T-helper 17 cell (primary cell): ENCODE results near the gene TWSG1. TPM values are rescaled to one million over a fixed set of nuclear protein-coding genes. Genes with fewer than 3 reads are reported as not detected.
A peak's percentile ranks its signal among the peaks of the same experiment; 100 is the strongest.

Experiments used
- ATAC-seq: fragments of 150-1000 bp; cut with Tn5 transposase; 2 replicates; pipeline ENCODE4 v1.10.0; 2021; ENCODE audit warnings: mild to moderate bottlenecking, moderate library complexity
- DNase-seq, 3 donors: peaks; one replicate each; pipeline versions ENCODE4 v3.0.0 to v3.0.0-alpha.2; 2020 to 2021
- H3K9me3 ChIP-seq: one replicate; pipeline ENCODE4 v1.7.0; 2013; ENCODE audit warnings: low read length, mild to moderate bottlenecking; ENCODE audit not compliant: control insufficient read depth, poor library complexity, severe bottlenecking
- H3K27ac Mint-ChIP-seq: one replicate; pipeline ENCODE4 v1.8.0; 2022; ENCODE audit warnings: mild to moderate bottlenecking, moderate library complexity, mixed read lengths
- H3K27me3 Mint-ChIP-seq: one replicate; pipeline ENCODE4 v1.8.0; 2022; ENCODE audit warnings: mixed read lengths
- H3K36me3 Mint-ChIP-seq: one replicate; pipeline ENCODE4 v1.8.0; 2022; ENCODE audit warnings: low read depth, mixed read lengths
- H3K4me1 Mint-ChIP-seq: one replicate; pipeline ENCODE4 v1.8.0; 2022; ENCODE audit warnings: mild to moderate bottlenecking, mixed read lengths
- H3K4me3 Mint-ChIP-seq: one replicate; pipeline ENCODE4 v1.8.0; 2022; ENCODE audit warnings: mild to moderate bottlenecking, moderate library complexity, mixed read lengths
- total RNA-seq, 4 donors: library from RNA in 2 of 4; stranded (reverse) in 2 of 4; gene quantifications; one replicate each; pipeline ENCODE4 v1.2.3 and lab custom pipeline; 2022 to 2026

Gene TWSG1
- total RNA-seq, 2 donors from 2014 or later, result 1.7 to 6.1 TPM

DNA sequence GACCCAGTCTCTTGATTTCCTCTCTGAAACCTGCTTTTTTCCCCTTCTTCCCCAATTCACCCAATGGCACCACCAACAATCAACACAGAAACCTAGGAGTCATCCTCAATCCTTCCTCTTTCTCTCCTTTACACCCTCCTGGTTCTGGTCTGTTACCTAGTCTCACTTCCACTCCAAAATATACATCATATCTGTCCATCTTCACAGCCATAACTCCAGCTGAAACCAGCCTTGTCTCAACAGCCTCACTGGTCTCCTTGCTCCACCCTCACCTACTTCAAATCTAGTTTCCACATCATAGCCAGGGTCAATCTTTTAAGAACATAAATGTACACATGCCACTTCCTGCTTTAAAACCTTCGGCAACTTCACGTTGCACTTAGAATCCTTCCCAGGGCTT lies 11.8 kb upstream of the TWSG1 start:
- H3K27me3 Mint-ChIP-seq, result no peaks in the 10 kb centered on the region
- no peak overlapping the region for H3K4me3 Mint-ChIP-seq
- no peaks in the 10 kb centered on the region for H3K4me1 Mint-ChIP-seq
- no peaks in the 10 kb centered on the region for H3K9me3 ChIP-seq
- H3K27ac Mint-ChIP-seq, result no peak overlapping the region
- peaks cover 2% of the 10 kb centered on the region for H3K36me3 Mint-ChIP-seq
- ATAC-seq (no peak), DNase-seq (no peak)

DNA sequence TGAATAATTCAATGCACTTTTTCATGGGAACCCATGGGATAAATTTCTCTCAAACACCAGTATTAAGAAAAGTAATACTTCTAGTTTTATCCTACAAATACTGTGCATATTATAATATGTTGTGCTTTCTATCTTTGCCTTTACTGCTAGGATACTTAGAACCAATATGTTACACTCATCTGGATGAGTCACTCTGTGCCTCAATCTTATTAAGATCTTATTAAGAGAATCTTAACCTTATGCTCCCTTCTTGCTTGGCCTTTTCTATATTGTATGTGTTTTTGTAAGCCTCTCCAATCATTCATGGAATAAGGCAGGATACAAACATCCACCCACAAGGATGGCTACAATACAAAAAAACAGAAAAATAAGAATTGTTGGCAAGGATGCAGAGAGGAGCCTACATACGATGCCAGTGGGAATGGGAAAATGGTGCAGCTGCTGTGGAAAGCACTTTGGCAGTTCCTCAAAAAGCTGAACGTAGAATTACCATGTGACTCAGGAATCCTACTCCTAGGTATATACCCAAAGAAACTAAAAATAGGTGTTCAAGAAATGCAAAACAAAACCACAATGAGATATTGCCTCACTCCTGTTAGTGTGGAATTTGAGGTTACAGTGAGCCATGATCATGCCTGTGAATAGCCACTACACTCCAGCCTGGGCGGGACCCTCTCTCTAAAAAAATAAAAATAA lies 10.7 kb upstream of the TWSG1 start:
- Mint-ChIP-seq H3K27me3 (no peaks in the 10 kb centered on the region), H3K27ac (no peak overlapping the region), H3K4me3 (no peak overlapping the region), H3K4me1 (no peaks in the 10 kb centered on the region), H3K36me3 (peaks cover 2% of the 10 kb centered on the region)
- no peaks in the 10 kb centered on the region for H3K9me3 ChIP-seq
- no peak for DNase-seq
- ATAC-seq, result no peak

DNA sequence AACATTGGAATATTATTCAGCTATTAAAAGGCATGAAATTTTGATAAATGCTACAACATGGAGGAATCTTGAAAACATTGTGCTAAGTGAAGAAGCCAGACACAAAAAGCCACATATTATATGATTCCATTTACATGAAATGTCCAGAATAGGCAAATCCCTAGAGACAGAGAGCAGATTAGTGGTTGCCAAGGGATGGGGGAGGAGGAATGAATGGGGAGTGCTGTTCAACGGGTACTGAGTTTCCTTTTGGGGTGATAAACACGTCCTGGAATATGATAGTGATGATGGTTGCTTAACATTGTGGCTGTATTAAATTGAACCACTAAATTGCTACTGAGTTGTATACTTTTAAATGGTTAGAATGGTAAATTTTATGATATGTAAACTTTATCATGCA lies 8.9 kb upstream of the TWSG1 start:
- Mint-ChIP-seq H3K4me3 (no peak overlapping the region), H3K4me1 (peaks cover 2% of the 10 kb centered on the region), H3K36me3 (peaks cover 2% of the 10 kb centered on the region), H3K27me3 (peaks cover 5% of the 10 kb centered on the region), H3K27ac (no peak overlapping the region)
- H3K9me3 ChIP-seq, result no peaks in the 10 kb centered on the region
- ATAC-seq (no peak), DNase-seq (no peak)

- no peak overlapping the region for H3K27ac Mint-ChIP-seq
- H3K36me3 Mint-ChIP-seq, result peaks cover 2% of the 10 kb centered on the region
- ATAC-seq, result no peak
- DNase-seq, result no peak
- peaks cover 2% of the 10 kb centered on the region for H3K4me1 Mint-ChIP-seq
- H3K9me3 ChIP-seq, result no peaks in the 10 kb centered on the region
- no peak overlapping the region for H3K4me3 Mint-ChIP-seq
- H3K27me3 Mint-ChIP-seq, result peaks cover 9% of the 10 kb centered on the region
These were observed 5.8 kb upstream of the TWSG1 start for GRCh38 chr18:9328776-9329175.

- DNase-seq (no peak), ATAC-seq (no peak)
- peaks cover 7% of the 10 kb centered on the region for H3K4me1 Mint-ChIP-seq
- H3K9me3 ChIP-seq, result no peaks in the 10 kb centered on the region
- H3K27me3 Mint-ChIP-seq, result peaks cover 9% of the 10 kb centered on the region
- H3K36me3 Mint-ChIP-seq, result peaks cover 2% of the 10 kb centered on the region
- H3K27ac Mint-ChIP-seq, result no peak overlapping the region
- no peak overlapping the region for H3K4me3 Mint-ChIP-seq
These were observed 5.1 kb upstream of the TWSG1 start for GRCh38 chr18:9329471-9329870.

- ATAC-seq, result no peak
- no peak overlapping the region for H3K4me3 Mint-ChIP-seq
- no peaks in the 10 kb centered on the region for H3K9me3 ChIP-seq
- peaks cover 7% of the 10 kb centered on the region for H3K4me1 Mint-ChIP-seq
- peaks cover 2% of the 10 kb centered on the region for H3K36me3 Mint-ChIP-seq
- H3K27me3 Mint-ChIP-seq, result peaks cover 9% of the 10 kb centered on the region
- no peak for DNase-seq
- no peak overlapping the region for H3K27ac Mint-ChIP-seq
These were observed 4.2 kb upstream of the TWSG1 start for GRCh38 chr18:9330419-9330818.

- peak; percentile 37 for ATAC-seq
- peaks cover 7% of the 10 kb centered on the region for H3K4me1 Mint-ChIP-seq
- no peaks in the 10 kb centered on the region for H3K36me3 Mint-ChIP-seq
- no peak for DNase-seq
- no peak overlapping the region for H3K27ac Mint-ChIP-seq
- H3K4me3 Mint-ChIP-seq, result peak overlapping the region; percentile 92
- peaks cover 9% of the 10 kb centered on the region for H3K27me3 Mint-ChIP-seq
- no peaks in the 10 kb centered on the region for H3K9me3 ChIP-seq
These were observed 888 bp upstream of the TWSG1 start for GRCh38 chr18:9333441-9334328.

DNA sequence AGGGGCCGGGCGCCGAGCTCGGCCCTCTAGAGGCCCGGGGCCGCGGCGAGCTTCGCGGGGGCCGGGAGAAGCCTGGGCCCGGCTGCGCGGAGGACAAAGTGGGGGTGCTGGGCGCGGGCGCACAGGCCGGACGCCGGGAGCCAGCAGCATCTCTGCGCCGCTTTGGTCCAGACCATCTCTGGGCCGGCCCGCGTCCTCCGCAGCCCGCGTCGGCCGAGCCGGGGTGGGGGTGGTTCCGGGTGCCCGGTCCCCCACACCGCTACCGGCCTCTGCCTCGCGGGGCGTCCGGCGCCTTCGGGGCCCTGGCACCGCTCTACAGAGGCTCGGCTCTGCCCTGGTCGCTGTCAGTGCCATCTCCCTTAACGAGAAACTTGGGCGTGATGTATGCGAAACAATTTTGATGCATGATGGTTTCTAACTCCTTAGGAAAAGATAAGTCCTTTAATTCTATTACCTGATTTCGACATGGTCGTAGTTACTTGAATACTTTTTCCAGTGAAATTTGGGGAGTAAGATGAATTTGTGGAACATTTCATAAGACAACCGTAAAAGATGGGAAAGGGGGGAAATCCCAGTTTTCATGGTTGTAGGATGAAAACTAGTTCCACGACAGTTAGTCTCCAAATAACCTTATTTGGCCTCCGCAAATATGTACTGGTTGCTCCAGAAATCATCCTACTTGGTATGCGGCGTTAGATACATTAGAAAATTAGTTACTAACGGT lies 562 bp downstream of the TWSG1 start:
- ATAC-seq (peak; percentile 24), DNase-seq (peak in 2 of 3 donors; percentile 11 to 20)
- Mint-ChIP-seq H3K4me3 (peak overlapping the region; percentile 92), H3K27me3 (peaks cover 9% of the 10 kb centered on the region), H3K36me3 (no peaks in the 10 kb centered on the region), H3K27ac (no peak overlapping the region), H3K4me1 (peaks cover 7% of the 10 kb centered on the region)
- no peaks in the 10 kb centered on the region for H3K9me3 ChIP-seq

- H3K4me1 Mint-ChIP-seq, result peaks cover 5% of the 10 kb centered on the region
- H3K27ac Mint-ChIP-seq, result no peak overlapping the region
- no peaks in the 10 kb centered on the region for H3K36me3 Mint-ChIP-seq
- H3K9me3 ChIP-seq, result no peaks in the 10 kb centered on the region
- H3K27me3 Mint-ChIP-seq, result peaks cover 5% of the 10 kb centered on the region
- DNase-seq, result no peak
- peak overlapping the region; percentile 82 for H3K4me3 Mint-ChIP-seq
- no peak for ATAC-seq
These were observed 1.1 kb downstream of the TWSG1 start for GRCh38 chr18:9335697-9336045.

DNA sequence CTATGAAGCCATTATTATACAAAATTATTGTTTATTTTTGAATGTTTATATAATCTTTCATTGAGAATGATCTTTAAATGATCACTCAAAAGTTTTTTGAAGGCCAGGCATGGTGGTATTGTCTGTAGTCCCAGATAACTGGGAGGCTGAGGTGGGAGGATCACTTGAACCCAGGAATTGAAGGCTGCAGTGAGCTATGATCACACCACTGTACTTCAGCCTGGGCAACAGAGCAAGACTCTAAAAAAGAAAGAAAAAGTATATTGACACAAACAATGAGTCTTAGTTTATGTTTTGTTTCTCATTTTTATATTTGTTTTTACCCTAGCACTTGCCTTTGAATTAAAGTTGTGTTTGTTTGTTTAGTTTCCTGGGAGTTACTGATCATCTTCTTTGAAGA lies 2.3 kb downstream of the TWSG1 start:
- no peak for DNase-seq
- Mint-ChIP-seq H3K4me1 (peaks cover 5% of the 10 kb centered on the region), H3K36me3 (no peaks in the 10 kb centered on the region), H3K27me3 (no peaks in the 10 kb centered on the region), H3K4me3 (no peak overlapping the region), H3K27ac (no peak overlapping the region)
- no peaks in the 10 kb centered on the region for H3K9me3 ChIP-seq
- no peak for ATAC-seq

GRCh38 chr18:9337873-9338272 lies 3.3 kb downstream of the TWSG1 start:
- Mint-ChIP-seq H3K27me3 (no peaks in the 10 kb centered on the region), H3K4me1 (peaks cover 5% of the 10 kb centered on the region), H3K4me3 (no peak overlapping the region), H3K36me3 (no peaks in the 10 kb centered on the region), H3K27ac (no peak overlapping the region)
- H3K9me3 ChIP-seq, result no peaks in the 10 kb centered on the region
- DNase-seq (no peak), ATAC-seq (no peak)

GRCh38 chr18:9340472-9340871 lies 5.9 kb downstream of the TWSG1 start:
- Mint-ChIP-seq H3K27me3 (no peaks in the 10 kb centered on the region), H3K4me1 (no peaks in the 10 kb centered on the region), H3K36me3 (no peaks in the 10 kb centered on the region), H3K27ac (no peak overlapping the region), H3K4me3 (no peak overlapping the region)
- DNase-seq (no peak), ATAC-seq (no peak)
- H3K9me3 ChIP-seq, result no peaks in the 10 kb centered on the region

- H3K27ac Mint-ChIP-seq, result no peak overlapping the region
- no peaks in the 10 kb centered on the region for H3K27me3 Mint-ChIP-seq
- H3K4me3 Mint-ChIP-seq, result no peak overlapping the region
- ATAC-seq (no peak), DNase-seq (no peak)
- no peaks in the 10 kb centered on the region for H3K4me1 Mint-ChIP-seq
- H3K36me3 Mint-ChIP-seq, result no peaks in the 10 kb centered on the region
- no peaks in the 10 kb centered on the region for H3K9me3 ChIP-seq
These were observed 9.0 kb downstream of the TWSG1 start for GRCh38 chr18:9343577-9343976.
